Measurements from ENCODE around the gene C1R. TPM values are rescaled to one million over a fixed set of nuclear protein-coding genes. Genes with fewer than 3 reads are reported as not detected.
"Not testable (repeated sequence)": the region's sequence is repeated elsewhere in the genome, so short reads cannot be mapped to it uniquely, and the experiment has no call there.

C1R gene
- total RNA-seq, 2 experiments from 2014 or later: 0.30 TPM; not detected in 1

- no peak for TF ChIP-seq EZH2phosphoT487 (IDR thresholded peaks at IDR 0.05; ENCODE audit: borderline replicate concordance, low read depth, low read length)
- no peak for TF ChIP-seq CTCF (conservative IDR thresholded peaks at IDR 0.05; ENCODE audit: low read length)
- Histone ChIP-seq H3K4me2 (ENCODE audit: low read length) (no peak overlapping the region), H3K79me2 (ENCODE audit: insufficient read depth, low read depth, low read length) (no peaks in the 10 kb centered on the region), H3K4me1 (ENCODE audit: insufficient read depth, low read length, poor library complexity, severe bottlenecking) (no peaks in the 10 kb centered on the region), H3K4me3 (ENCODE audit: low read depth, low read length, poor library complexity, severe bottlenecking) (no peak overlapping the region), H3K9me2 (ENCODE audit: insufficient read depth, low read length) (no peaks in the 10 kb centered on the region), H2AFZ (ENCODE audit: low read length) (no peak overlapping the region), H3K9me3 (ENCODE audit: low read length) (no peaks in the 10 kb centered on the region), H3K36me3 (ENCODE audit: insufficient read depth, low read length) (no peaks in the 10 kb centered on the region), H3K27ac (ENCODE audit: low read depth, low read length, poor library complexity, severe bottlenecking) (no peak overlapping the region), H4K20me1 (ENCODE audit: insufficient read depth, low read length) (no peaks in the 10 kb centered on the region)
- POLR2A ChIA-PET: interaction anchor here (0.7 kb wide), 1 partner anchor 293 kb away, joined by 3 read pairs; no protein-coding TSS in a partner anchor
- intact Hi-C loops (cut with micrococcal nuclease; ENCODE audit: unreplicated experiment): no loop called here
- CTCF ChIA-PET (ENCODE audit: unreplicated experiment): no interaction called here
- DNase-seq (ENCODE audit: low spot score): no peak
- BruUV-seq (replicated peaks): no TSS peak
These were observed 37.3 kb downstream of the C1R start for GRCh38 chr12:7054925-7055324.

GRCh38 chr12:7049973-7050372 is 42.3 kb downstream of the C1R start:
- DNase-seq (ENCODE audit: low spot score); BruUV-seq (replicated peaks); H3K4me1 ChIP-seq (ENCODE audit: insufficient read depth, low read length, poor library complexity, severe bottlenecking); H3K79me2 ChIP-seq (ENCODE audit: insufficient read depth, low read depth, low read length); H3K9me2 ChIP-seq (ENCODE audit: insufficient read depth, low read length); H3K36me3 ChIP-seq (ENCODE audit: insufficient read depth, low read length); H3K27ac ChIP-seq (ENCODE audit: low read depth, low read length, poor library complexity, severe bottlenecking); H3K4me2 ChIP-seq (ENCODE audit: low read length); H4K20me1 ChIP-seq (ENCODE audit: insufficient read depth, low read length); H3K4me3 ChIP-seq (ENCODE audit: low read depth, low read length, poor library complexity, severe bottlenecking); intact Hi-C loops (cut with micrococcal nuclease; ENCODE audit: unreplicated experiment); CTCF ChIA-PET (ENCODE audit: unreplicated experiment); H2AFZ ChIP-seq (ENCODE audit: low read length); H3K9me3 ChIP-seq (ENCODE audit: low read length): not testable (repeated sequence)
- POLR2A ChIA-PET: interaction anchor here (0.6 to 0.7 kb wide), 2 partner anchors 26 to 460 kb away, joined by 3 to 5 read pairs; no protein-coding TSS in a partner anchor

GRCh38 chr12:7049445-7049951 is 42.7 kb downstream of the C1R start:
- POLR2A ChIA-PET; H4K20me1 ChIP-seq (ENCODE audit: insufficient read depth, low read length); H2AFZ ChIP-seq (ENCODE audit: low read length); CTCF ChIA-PET (ENCODE audit: unreplicated experiment); H3K4me3 ChIP-seq (ENCODE audit: low read depth, low read length, poor library complexity, severe bottlenecking); H3K79me2 ChIP-seq (ENCODE audit: insufficient read depth, low read depth, low read length); H3K27ac ChIP-seq (ENCODE audit: low read depth, low read length, poor library complexity, severe bottlenecking); H3K4me2 ChIP-seq (ENCODE audit: low read length); H3K9me2 ChIP-seq (ENCODE audit: insufficient read depth, low read length); intact Hi-C loops (cut with micrococcal nuclease; ENCODE audit: unreplicated experiment); DNase-seq (ENCODE audit: low spot score); BruUV-seq (replicated peaks); H3K9me3 ChIP-seq (ENCODE audit: low read length); H3K36me3 ChIP-seq (ENCODE audit: insufficient read depth, low read length); H3K4me1 ChIP-seq (ENCODE audit: insufficient read depth, low read length, poor library complexity, severe bottlenecking): not testable (repeated sequence)

- Histone ChIP-seq H3K36me3 (ENCODE audit: insufficient read depth, low read length) (no peaks in the 10 kb centered on the region), H3K4me3 (ENCODE audit: low read depth, low read length, poor library complexity, severe bottlenecking) (no peak overlapping the region), H3K9me2 (ENCODE audit: insufficient read depth, low read length) (no peaks in the 10 kb centered on the region), H3K4me2 (ENCODE audit: low read length) (no peak overlapping the region), H3K9me3 (ENCODE audit: low read length) (no peaks in the 10 kb centered on the region), H2AFZ (ENCODE audit: low read length) (no peak overlapping the region), H4K20me1 (ENCODE audit: insufficient read depth, low read length) (no peaks in the 10 kb centered on the region), H3K79me2 (ENCODE audit: insufficient read depth, low read depth, low read length) (no peaks in the 10 kb centered on the region), H3K27ac (ENCODE audit: low read depth, low read length, poor library complexity, severe bottlenecking) (no peak overlapping the region), H3K4me1 (ENCODE audit: insufficient read depth, low read length, poor library complexity, severe bottlenecking) (peaks cover 6% of the 10 kb centered on the region)
- DNase-seq (ENCODE audit: low spot score): no peak
- BruUV-seq (replicated peaks): no TSS peak
- ChIA-PET CTCF (ENCODE audit: unreplicated experiment) (no interaction called here), POLR2A (no interaction called here)
- TF ChIP-seq EZH2phosphoT487 (IDR thresholded peaks at IDR 0.05; ENCODE audit: borderline replicate concordance, low read depth, low read length): no peak
- TF ChIP-seq CTCF (conservative IDR thresholded peaks at IDR 0.05; ENCODE audit: low read length): no peak
- intact Hi-C loops (cut with micrococcal nuclease; ENCODE audit: unreplicated experiment): no loop called here
These were observed 44.9 kb downstream of the C1R start for GRCh38 chr12:7047306-7047705.
